HG02763 (cell line): ENCODE measurements around the gene SLC12A9.
"Not testable (repeated sequence)": the region's sequence is repeated elsewhere in the genome, so short reads cannot be mapped to it uniquely, and the experiment has no call there.

Source experiments
- ATAC-seq: cut with Tn5 transposase; IDR thresholded peaks from one replicate; pipeline ENCODE4 v1.9.1; 2021; ENCODE audit warnings: mild to moderate bottlenecking, moderate library complexity; ENCODE audit not compliant: unreplicated experiment

Gene SLC12A9, protein sequence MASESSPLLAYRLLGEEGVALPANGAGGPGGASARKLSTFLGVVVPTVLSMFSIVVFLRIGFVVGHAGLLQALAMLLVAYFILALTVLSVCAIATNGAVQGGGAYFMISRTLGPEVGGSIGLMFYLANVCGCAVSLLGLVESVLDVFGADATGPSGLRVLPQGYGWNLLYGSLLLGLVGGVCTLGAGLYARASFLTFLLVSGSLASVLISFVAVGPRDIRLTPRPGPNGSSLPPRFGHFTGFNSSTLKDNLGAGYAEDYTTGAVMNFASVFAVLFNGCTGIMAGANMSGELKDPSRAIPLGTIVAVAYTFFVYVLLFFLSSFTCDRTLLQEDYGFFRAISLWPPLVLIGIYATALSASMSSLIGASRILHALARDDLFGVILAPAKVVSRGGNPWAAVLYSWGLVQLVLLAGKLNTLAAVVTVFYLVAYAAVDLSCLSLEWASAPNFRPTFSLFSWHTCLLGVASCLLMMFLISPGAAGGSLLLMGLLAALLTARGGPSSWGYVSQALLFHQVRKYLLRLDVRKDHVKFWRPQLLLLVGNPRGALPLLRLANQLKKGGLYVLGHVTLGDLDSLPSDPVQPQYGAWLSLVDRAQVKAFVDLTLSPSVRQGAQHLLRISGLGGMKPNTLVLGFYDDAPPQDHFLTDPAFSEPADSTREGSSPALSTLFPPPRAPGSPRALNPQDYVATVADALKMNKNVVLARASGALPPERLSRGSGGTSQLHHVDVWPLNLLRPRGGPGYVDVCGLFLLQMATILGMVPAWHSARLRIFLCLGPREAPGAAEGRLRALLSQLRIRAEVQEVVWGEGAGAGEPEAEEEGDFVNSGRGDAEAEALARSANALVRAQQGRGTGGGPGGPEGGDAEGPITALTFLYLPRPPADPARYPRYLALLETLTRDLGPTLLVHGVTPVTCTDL

DNA sequence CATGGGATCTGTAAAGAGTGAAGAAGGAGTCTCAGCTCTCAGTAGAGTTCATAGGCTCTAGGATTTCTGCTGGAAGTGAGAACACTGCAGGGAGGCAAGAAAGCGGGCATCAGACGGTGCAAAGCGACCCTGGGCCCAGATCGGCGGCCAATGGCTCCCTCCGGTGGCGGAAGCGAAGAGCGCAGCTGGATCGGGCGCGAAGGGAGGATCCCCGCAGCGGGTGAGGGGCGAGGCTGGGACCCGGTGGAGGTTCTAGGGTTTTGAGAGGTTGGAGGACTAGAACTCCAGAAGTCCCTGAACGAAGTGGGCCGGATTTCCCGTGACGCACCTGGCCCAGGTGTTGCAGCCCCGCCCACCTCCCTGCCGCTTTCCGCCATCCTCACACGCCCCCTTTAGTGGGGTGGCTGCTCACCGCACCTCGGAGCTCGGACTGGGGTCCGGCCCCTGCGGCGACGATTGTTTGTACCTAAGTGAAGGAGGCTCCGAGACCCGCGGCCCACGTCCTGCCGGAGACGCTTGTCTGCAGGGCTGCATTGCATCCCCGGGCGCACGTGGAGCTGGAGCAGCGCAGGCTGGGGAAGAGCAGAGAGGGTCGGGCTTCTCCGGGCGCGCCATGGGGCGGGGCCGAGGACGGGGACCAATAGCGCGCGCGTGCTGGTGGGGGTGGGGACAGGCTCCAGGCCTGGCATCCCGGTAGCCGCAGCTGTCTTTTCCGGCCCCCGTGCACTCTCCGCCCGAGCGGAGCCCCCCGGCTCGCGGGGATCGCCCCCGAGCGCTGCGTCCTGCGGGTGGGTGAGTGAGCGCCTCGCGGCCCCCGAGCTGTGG lies at the start of gene SLC12A9:
TSS of gene SLC12A9 (plus strand) at position 666 of the 825 bp plus-strand sequence. CDS start 1,485 bp downstream, outside the sequence.
- ATAC-seq = peak; percentile 92

DNA sequence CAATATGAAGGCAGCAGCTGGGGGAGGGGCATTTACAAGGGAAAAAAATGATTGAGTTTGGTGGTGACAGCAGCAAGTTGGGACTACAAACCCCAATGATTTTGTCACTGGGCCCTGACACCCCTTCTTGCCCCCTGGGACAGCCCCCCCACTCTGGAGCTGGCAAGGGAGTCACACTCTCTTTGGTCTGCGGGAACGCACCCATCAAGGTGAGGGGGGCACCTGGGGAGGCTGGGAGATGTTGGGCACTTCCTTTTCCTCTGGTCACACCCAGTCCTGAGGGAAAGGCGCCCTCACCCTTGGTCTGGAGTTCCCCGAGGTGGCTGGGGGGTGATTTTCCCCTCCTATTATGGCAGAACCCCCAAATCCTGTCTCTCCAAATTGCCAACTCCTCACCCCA lies 49.6 kb upstream of the SLC12A9 start:
- no peak for ATAC-seq

DNA sequence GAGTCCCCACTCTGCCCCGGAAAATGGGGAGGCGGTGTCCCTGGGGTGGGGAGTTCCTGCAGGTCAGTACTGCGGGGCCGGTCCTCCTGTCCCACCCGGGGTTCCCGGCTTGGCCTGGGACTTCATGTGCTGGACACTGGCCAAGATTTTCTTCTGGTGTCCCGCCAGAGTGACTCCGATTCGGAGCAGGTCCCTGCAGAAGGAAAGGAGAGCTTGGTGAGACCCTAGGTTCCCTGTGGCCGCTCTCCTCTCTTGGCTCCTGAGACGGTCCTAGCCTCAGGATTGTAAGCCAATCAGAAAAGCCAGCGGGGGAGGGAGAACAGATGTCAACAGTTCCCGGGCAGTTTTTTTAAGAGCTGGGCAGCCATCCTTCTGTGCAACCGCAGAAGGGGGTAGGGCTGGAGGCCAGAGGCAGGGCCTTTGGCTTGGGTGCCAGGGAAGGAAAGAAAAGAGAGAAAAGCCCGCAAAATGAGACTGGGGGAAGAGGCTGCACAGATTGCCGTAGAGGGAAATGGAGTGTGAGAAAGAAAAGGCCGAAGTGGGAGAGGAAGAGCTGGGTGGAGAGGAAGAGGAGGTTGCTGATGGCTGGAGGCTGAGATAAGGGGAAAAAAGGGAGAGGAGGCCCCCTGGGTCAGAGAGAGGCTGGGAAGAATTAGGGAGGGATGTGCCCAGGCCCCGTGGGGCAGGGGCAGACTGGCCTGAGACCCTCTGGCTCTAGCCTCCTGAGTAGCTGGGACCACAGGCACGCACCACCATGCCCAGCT lies 48.9 kb upstream of the SLC12A9 start:
- ATAC-seq = peak; percentile 97

DNA sequence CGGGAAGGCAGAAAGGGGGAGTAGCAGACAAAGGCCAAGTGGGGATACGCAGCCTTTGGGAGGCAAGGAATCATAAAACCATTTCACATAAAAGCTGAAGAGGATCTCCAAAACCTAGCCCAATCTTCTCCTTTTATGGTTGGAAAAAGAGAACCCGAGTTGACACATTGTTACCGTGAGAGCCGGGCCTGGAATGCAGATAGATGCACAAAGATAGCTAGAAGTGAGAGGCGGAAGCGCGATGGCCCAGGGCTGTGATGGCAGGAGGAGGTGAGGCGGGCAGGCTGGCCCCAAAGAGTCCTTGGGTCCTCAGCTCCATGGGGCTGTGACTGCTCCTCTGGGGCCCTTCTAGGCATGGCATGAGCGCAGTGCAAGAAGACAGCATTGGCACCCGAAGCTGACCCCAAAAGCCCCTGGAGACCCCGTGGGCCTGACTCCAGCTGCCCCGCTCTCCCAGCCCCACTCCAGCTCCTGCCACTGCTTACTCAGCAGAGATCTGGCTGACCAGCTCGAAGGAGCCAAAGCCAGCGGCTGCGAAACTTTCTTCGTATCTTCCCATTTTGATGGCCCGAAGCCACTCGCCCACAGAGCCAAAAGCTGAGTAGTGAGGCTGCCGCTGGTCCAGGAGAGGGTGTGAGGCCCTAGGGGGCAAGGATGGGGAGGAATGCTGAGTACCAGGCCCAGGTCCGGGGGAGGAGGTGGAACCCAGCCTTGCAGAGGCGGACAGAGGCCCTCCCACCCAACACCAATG lies 47.7 kb upstream of the SLC12A9 start:
- no peak for ATAC-seq

DNA sequence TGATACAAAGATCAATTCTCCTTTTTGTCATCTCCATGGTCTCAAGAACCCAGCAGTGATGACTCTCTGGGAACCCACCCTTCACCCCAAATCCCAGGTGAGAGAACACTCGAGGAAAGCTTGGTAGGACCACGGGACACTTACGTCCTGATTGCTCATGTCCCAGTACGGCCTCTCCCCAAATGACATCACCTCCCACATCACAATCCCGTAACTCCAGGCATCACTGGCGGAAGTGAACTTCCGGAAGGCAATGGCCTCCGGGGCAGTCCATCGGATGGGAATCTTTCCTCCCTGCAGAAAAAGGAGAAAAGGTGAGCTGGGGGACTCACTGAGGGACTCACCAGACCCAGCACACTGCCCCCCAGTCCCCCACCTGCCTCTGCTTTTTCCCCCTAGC lies 46.2 kb upstream of the SLC12A9 start:
- ATAC-seq = no peak

DNA sequence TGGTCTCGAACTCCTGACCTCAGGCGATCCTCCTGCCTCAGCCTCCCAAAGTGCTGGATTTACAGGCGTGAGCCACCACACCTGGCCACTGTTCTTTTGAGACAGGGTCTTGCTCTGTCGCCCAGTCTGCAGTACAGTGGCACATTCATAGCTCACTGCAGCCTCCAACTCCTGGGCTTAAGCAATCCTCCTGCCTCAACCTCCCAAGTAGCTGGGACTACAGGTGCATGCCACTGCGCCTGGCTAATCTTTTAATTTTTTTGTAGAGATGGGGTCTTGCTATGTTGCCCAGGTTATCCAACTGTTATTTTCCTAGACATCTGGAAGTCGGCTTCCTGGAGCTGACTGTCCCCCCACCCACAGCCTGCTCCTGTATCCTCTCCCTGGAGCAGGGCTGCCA lies 45.6 kb upstream of the SLC12A9 start:
- not testable (repeated sequence) for ATAC-seq

DNA sequence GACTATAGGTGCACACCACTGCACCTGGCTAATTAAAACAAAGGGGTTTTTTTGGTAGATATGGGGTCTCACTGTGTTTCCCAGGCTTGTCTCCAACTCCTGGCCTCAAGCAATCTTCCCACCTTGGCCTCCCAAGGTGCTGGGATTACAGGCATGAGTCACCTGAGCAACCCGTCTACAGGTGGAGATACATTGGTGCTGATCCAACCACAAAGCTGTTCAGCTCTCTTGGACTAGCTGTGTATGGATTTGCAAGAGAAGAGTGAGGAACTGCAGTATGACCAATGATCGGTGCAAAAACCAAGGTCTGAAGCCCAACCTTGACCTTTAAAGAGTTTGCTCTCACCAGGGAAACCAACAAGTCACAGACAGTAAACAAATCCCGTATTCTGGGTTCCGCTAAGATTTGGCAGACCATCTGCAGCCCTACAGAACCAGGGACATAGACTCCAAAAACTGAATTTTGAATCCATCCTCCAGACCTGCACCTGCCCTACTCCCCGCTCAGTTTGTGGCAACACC lies 44.1 kb upstream of the SLC12A9 start:
- no peak for ATAC-seq

DNA sequence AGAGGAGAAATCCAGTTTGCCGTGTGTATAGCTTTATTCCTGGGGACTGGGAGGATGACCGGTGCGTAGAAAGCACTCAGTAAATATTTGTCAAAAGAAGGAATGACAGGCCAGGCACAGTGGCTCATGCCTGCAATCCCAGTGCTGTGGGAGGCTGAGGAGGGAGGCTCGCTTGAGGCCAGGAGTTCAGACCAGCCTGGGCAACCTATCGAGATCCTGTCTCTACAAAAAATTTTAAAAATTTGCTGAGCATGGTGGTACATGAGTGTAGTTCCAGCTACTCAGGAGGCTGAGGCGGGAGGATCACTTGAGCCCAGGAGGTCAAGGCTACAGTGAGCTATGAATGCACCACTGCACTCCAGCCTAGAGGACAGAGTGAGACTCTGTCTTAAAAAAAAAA lies 41.0 kb upstream of the SLC12A9 start:
- ATAC-seq = no peak

DNA sequence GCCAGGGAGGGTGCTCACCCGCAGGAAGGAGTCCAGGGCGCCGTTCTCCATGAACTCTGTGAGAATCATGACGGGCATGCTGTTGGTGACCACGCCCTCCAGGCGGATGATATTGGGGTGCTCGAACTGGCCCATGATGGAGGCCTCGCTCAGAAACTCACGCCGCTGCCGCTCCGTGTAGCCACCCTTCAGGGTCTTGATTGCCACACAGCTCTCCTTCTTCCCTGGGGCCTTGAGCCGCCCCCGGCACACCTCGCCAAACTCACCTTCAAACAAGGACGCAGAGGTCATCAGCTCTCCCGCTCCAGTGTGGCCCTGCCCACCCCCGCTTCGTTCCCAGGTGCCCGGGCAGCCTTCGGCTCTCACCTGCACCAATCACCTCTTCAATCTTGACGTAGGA lies 39.8 kb upstream of the SLC12A9 start:
- ATAC-seq = no peak

DNA sequence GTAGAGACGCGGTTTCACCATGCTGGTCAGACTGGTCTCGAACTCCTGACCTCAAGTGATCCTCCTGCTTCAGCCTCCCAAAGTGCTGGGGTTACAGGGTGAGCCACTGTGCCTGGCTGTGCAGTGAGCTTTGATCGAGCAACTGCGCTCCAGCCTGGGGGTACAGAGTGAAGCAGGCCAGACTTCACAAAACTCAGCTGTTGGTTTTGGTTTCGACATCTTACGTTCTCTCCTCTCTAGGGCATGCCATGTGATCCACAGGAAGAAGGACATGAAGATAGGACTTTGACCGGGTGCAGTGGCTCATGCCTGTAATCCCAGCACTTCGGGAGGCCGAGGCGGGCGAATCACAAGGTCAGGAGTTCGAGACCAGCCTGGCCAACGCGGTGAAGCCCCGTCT lies 36.0 kb upstream of the SLC12A9 start:
- ATAC-seq = not testable (repeated sequence)

DNA sequence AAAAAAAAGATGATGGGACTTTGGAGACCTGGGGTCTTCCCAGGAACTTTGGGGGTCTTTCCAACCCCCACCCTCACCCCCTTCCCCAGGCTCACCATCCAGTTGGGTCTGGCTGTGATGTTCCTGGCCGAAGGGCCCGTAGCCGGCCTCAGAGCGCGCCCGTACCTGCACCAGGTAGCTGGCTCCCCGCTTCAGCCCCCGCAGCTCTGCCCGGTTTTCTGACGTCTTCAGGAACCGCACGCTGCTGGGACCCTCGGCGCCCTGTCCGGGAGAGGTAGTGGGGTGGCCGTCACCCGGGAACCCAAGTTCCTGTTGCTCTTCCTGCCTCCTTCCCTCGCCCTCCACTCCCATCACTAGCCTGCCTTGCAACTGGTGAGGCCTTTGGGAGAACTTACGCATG lies 35.4 kb upstream of the SLC12A9 start:
- no peak for ATAC-seq

DNA sequence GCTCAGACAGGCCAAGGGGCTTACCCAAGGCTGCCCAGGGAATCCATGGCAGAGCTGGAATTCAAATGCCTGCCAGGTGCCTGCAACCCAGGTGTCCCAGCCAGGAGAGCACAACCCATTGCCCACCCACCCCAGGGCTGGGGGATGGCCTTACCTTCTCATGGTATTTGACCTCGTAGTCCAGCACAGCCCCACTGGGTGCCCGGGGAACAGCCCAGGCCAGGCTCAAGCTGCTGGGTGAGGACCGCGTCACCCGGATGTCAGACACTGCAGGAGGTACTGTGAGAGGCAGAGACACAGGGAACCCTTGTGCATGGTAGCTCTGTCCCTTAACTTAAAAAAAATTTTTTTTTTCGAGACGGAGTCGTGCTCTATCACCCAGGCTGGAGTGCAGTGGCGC lies 34.1 kb upstream of the SLC12A9 start:
- ATAC-seq = no peak

DNA sequence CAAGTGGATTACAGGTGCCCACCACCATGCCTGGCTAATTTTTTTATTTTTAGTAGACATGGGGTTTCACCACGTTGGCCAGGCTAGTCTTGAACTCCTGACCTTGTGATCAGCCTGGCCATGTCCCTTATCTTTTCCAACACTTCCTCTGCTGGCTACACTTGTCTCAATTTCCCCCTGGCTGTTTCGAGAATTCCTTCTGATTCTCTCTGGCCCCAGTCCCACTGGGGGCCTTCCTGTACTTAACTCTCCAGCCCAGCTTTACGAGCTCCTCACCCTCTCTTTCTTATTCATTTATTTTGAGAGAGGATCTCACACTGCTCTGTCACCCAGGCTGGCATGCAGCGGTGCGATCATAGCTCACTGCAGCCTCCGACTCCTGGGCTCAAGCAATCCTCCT lies 33.7 kb upstream of the SLC12A9 start:
- ATAC-seq = no peak

DNA sequence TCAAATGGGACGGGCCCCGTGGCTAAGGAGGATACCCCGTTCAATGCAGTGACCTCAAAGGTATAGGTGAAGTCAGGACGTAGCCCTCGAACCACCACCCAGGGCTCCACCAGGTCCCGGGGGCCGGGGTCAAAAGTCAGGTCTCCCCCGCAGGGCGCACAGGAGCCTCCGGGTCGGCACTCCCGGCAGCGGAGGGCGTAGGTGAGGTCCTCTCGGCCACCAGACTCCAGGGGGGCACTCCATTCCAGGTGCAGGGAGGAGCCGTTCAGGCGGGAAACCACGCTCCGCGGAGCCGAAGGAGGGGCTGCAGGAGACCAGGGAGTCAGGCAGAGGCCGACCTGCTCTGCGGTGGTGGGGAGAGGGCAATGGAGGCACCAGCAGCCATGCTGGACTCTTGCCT lies 32.9 kb upstream of the SLC12A9 start:
- no peak for ATAC-seq

DNA sequence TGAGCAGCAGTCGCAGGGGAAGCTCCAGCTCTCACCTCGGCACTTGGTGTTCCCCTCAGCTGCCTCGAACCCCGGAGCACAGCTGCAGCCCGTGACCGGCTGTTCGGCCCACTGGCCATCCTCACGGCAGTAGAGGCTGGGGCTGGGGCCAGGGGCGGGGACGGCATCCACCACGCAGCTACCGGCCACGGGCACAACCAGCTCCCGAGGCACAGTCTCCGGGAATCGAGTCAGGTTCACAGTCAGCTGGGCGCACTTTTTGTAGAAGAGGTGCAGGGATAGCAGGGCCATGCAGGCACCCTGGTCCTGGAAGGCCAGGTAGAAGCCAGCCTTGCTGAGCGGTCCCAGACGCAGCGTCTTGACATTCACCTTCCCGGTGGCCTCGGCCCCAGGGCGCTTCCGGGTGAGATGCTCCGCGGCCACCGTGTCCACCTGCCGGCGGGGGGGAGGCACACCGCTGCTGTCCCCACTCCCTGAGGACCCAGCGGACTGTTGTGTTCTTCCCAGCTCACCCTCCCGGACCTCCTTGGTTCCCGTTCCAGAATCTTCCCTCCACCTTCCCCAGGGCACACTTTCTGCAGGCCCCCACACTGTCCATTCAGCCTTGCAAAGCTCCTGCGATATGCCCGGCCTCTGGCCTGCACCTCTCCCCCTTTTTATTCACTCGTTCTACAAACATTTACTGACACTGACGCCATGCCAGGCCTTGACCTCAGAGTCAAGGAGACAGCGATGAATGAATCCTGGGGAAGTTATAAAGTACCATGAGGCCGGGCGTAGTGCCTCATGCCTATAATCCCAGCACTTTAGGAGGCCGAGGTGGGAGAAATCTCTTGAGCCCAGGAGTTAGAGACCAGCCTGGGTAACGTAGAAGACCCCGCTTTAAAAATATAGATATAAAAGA lies 30.0 kb upstream of the SLC12A9 start:
- no peak for ATAC-seq

DNA sequence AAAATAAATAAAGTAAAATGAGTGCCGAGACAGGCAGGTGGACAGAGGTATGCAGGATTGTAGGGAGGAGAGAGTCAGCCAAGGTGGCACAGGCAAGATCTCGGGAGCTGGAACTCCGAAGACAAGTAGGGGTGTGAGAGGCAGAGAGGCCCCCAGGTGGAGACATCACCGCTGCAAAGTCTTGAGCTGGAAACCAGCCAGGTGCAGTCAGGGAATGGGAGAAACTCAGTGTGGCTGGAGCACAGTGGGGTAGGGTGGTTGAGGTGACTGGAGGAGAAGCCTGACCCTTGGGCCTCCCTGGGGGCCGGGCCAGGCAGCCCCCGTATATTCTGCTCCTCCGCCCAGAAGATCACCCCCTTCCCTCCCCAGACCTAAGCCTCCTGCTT lies 29.4 kb upstream of the SLC12A9 start:
- ATAC-seq = no peak

DNA sequence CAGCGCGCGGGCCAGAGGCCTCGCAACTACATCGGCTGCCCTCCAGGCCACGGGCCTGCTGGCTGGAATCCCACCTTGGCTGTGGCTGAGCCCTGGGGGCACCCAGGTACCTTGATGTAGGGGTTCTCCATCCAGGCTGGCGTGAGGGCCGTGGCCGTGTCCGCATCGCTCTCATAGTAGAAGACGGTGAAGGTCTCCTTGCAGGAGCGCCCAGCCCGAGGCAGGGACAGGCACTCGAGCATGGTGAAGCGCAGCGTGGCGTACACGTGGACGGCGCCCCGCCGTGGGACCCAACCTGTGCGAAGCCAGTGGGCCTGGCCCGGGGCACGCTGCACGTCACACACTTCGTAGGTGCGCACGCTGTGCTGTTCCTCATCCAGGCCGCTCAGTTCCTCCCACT lies 29.0 kb upstream of the SLC12A9 start:
- ATAC-seq = no peak

DNA sequence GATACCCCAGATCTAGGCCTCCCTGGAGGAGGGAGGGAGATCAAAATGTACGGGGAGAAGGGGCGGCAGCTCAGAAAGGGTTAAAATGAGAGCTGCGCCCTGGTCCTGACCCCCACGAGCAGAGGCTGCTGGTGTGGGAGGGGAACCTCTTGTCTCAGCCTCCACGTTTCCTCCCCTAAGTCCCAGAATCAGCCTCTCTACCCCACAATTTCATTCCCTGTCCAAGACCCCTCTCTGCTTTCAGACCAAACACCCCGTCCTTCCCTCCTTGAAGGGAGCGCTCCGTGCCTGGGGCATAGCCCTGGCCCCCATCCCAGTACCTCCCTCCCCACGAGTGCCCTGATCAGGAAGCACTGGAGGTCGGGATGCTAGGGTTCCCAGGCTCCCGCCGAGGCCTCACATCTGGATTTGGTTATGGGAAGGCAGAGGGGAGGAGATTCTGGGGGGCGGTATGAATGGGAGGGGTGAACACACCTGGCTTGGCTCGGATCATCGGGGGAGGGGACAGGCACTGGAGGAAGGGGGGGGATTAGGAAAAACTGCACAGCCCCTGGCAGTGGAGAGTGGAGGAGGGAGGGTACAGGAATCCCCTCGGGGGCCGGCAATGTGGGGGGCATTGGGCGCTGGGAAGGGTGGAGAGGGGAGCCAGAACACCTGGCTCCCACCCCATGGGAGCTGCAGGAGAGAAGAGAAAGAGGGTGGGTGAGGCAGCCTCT lies 27.9 kb upstream of the SLC12A9 start:
- no peak for ATAC-seq
